Measurements from ENCODE around the gene CERS4.

GRCh38 chr19:8259922-8260247, 50.7 kb downstream of the CERS4 start:
- TF ChIP-seq CTCF (conservative IDR thresholded peaks at IDR 0.05; ENCODE audit: low read depth, low read length), result no peak
- TF ChIP-seq EZH2 (IDR thresholded peaks at IDR 0.05; ENCODE audit: borderline replicate concordance, low read depth, low read length, poor library complexity, severe bottlenecking), result no peak

Data from A673 (cell line).